Stimulated activated CD4-positive, alpha-beta T cell treated with anti-CD3 and anti-CD28 coated beads, Interleukin-12 subunit alpha, Interleukin-12 subunit beta, amount 100 ng/mL, for 4 hours (primary cell): ENCODE data around the gene AKR1C4.
"Not testable (repeated sequence)": the region's sequence is repeated elsewhere in the genome, so short reads cannot be mapped to it uniquely, and the experiment has no call there.

Experiments
- DNase-seq: peaks from one replicate; pipeline ENCODE4 v3.0.0-alpha.2; 2020

AKR1C4 gene

GRCh38 chr10:5209776-5210175 lies 13.1 kb downstream of the AKR1C4 start:
- not testable (repeated sequence) for DNase-seq

- DNase-seq = not testable (repeated sequence)
Observed at GRCh38 chr10:5210261-5210660, 13.6 kb downstream of the AKR1C4 start.

DNA sequence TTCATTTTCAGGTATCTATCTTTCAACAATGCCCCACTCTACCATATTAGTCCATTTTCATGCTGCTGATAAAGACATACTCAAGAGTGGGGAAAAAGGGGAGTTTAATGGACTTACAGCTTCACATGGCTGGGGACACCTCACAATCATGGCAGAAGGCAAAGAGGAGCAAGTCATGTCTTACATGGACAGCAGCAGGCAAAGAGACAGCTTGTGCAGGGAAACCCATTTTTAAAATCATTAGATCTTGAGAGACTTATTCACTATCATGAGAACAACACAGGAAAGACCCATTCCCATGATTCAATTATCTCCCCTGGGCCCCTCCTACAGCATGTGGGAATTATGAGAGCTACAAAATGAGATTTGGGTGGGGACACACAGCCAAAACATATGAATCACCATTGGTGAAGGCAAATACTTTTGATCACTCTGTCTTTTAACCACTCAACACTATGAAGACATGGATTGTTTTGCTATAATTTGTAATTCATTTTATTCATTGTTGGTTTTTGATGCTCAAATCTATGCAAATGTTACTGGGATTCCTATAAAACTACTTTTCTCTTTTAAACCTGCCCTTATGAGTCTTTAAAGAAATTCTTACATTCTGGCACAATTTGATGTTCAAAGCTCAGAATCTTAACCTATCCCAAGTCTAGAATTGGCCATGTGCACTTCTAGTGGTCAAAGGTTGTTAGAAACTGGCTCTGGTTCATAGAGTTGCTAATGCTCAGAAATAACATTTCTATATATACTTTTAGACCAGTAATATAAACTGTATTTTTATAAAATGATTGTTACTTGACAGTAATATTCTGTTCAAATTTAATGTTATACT lies 15.3 kb downstream of the AKR1C4 start:
- DNase-seq = no peak

DNA sequence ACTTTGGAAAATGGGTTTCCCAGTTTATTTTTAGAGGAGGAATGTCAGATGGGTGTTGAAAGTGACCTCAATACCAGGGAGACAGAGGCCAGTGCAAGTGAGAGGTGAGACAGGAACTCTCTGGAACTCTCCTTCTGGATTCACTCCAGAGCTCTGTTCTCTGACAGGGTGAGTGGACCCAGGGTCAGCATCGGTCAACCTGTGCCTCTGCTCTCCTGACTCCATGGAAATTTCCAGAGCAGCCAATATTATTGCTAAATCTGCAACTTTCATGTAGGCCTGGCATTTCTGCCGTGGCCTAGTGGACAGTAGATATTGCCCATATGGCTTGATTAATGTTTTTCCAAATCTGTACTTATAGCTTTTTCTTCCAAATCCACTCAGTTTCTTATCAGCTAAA lies 20.2 kb downstream of the AKR1C4 start:
- no peak for DNase-seq

GRCh38 chr10:5219262-5219661 lies 22.6 kb downstream of the AKR1C4 start:
- no peak for DNase-seq

DNA sequence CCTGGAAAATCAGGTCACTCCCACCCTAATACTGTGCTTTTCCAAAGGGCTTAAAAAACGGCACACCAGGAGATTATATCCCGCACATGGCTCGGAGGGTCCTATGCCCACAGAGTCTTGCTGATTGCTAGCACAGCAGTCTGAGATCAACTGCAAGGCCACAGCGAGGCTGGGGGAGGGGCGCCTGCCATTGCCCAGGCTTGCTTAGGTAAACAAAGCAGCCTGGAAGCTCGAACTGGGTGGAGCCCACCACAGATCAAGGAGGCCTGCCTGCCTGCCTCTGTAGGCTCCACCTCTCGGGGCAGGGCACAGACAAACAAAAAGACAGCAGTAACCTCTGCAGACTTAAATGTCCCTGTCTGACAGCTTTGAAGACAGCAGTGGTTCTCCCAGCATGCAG lies 26.3 kb downstream of the AKR1C4 start:
- DNase-seq = not testable (repeated sequence)

- DNase-seq = no peak
Observed at GRCh38 chr10:5229019-5229418, 32.4 kb downstream of the AKR1C4 start.

GRCh38 chr10:5233324-5233723 lies 36.7 kb downstream of the AKR1C4 start:
- no peak for DNase-seq

GRCh38 chr10:5234106-5234860 lies 37.6 kb downstream of the AKR1C4 start:
- no peak for DNase-seq

GRCh38 chr10:5237541-5237940 lies 40.9 kb downstream of the AKR1C4 start:
- DNase-seq = not testable (repeated sequence)

DNA sequence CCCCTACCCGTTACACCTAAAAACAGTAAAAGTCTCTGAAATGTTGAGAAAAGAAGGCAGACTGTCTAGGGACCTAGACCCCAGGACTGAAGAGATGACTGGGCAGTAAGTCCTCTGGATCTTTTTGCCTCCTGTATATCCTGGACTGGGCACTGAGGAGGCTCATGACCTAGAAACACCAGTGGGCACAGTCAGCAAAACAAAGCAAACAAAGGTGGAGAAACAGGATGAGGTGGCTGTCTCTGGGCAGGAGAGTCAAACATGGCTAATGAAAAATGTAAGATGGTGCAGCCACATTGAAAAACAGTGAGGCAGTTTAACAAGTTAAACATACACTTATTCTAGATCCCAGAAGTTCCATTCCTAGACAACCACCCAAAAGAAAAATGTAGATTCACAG lies 45.9 kb downstream of the AKR1C4 start:
- DNase-seq = no peak

GRCh38 chr10:5243521-5243987 lies 46.9 kb downstream of the AKR1C4 start:
- DNase-seq = no peak

- DNase-seq = no peak
Observed at GRCh38 chr10:5252177-5253037, 55.8 kb downstream of the AKR1C4 start.

GRCh38 chr10:5254488-5254887 lies 57.9 kb downstream of the AKR1C4 start:
- no peak for DNase-seq

GRCh38 chr10:5257768-5258167 lies 61.1 kb downstream of the AKR1C4 start:
- DNase-seq = not testable (repeated sequence)

- no peak for DNase-seq
Observed at GRCh38 chr10:5259132-5259951, 62.7 kb downstream of the AKR1C4 start.

GRCh38 chr10:5259952-5260578 lies 63.4 kb downstream of the AKR1C4 start:
- no peak for DNase-seq

- DNase-seq = no peak
Observed at GRCh38 chr10:5260828-5261227, 64.2 kb downstream of the AKR1C4 start.

DNA sequence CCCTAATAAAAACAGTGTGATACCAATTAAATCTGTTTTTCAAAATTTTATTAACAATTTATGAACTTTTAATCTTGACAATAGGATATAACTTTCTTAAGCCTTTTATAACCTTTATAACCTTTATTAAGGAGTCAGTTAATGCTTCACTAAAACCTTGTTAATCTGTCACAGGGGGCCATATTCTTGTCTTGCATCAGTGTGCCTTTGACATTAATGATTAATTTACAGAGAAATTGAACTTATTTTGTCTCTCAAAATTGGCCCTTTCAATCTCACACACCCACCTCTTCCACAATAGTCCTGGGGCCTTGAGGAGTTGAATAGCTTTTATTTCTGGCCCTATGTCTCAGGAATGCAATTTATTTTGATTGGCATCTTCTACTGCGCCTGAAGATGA lies 68.5 kb downstream of the AKR1C4 start:
- no peak for DNase-seq

DNA sequence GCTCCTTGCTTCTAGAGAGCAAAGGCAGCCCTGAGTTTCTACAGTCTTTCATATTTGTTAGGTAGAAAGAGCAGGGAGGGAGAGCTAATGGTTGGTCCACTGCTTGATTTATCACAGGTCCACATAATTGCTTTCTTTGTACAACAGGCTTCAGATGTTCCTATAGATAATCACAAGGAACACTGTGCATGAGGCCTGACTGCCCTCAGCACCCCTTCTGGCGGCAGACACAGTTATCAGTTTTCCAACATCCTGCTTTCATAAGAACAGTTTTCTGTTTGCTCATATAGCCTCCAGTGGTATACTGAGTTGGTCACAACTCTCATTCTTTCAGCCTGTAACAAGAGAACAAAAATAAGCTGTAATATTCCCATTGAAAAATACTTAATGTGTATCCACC lies 69.7 kb downstream of the AKR1C4 start:
- DNase-seq = no peak

DNA sequence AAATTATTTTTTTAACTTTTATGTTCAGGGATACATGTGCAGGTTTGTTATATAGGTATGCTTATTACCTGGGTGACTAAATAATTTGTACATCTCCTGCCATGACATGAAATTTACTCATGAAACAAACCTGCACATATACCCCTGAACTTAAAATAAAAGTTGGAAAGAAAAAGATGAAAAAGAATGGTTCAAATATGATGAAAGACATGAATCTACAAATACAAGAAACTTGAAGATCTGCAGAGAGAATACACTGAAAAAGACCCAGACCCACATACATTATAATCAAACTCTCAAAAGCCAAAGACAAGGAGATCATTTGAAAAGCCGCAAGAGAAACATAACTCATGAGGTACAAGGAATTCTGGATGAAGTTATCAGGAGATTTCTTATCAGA lies 70.2 kb downstream of the AKR1C4 start:
- no peak for DNase-seq

- no peak for DNase-seq
Observed at GRCh38 chr10:5268234-5268633, 71.6 kb downstream of the AKR1C4 start.
